GM21528 (cell line): Measurements from ENCODE around the gene FBXL17.

Experiments
- ATAC-seq: cut with Tn5 transposase; IDR thresholded peaks from one replicate; pipeline ENCODE4 v1.9.1; 2021; ENCODE audit warnings: mild to moderate bottlenecking, moderate library complexity; ENCODE audit not compliant: unreplicated experiment, low FRiP score

The FBXL17 gene

DNA sequence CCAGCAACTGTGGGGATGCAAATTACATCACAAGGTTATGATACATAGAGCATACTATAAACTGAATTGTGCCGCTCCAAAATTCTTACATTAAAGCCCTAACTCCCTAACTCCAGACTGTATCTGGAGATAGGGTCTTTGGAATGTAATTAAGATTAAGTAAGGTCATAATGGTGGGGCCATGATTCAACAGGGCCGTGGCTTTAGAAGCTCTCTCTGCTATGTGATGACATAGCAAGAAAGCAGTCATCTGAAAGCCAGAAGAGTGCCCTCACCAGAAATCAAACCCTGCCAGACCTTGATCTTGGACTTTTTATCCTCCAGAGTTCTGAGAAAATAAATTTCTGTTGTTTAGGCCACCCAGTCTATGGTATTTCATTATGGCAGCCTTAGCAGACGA lies 123.9 kb downstream of the FBXL17 start:
- ATAC-seq, result no peak

DNA sequence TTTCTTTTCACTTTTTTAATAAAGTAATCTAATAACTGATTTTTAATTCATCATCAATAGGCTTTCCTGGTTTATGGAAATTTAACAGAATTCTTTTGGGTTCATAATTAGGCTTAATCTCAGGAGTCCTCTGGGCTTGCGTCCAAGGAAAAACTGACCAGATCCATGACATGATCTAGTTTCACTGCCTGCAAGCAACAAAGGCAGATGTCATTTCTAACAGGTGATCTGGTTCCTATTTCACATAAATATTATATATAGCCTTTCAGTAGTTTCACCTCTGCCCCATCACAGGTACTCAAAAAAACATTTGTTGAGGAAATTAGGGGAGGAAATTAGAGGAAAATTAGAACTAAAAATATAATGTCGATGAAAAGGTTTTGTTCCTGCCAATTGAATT lies 126.4 kb downstream of the FBXL17 start:
- ATAC-seq, result no peak

DNA sequence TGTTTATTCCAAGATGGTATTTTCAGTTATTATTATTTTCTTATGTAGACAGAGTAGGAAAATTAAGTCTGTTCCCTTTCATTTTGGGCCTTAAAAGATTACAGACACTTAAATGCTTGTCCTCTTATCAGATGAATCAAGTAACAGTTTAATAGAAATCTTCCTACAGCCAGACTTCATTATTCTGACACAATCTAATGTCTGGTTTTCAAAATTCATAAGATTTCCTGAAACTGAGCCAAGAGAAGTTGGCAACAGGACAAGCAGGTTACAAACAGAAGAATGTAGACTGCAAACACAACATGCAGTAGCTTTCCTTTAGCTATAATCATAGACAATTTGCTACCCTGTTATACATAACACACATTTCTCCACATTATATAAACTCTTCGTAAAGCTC lies 130.5 kb downstream of the FBXL17 start:
- ATAC-seq, result no peak

DNA sequence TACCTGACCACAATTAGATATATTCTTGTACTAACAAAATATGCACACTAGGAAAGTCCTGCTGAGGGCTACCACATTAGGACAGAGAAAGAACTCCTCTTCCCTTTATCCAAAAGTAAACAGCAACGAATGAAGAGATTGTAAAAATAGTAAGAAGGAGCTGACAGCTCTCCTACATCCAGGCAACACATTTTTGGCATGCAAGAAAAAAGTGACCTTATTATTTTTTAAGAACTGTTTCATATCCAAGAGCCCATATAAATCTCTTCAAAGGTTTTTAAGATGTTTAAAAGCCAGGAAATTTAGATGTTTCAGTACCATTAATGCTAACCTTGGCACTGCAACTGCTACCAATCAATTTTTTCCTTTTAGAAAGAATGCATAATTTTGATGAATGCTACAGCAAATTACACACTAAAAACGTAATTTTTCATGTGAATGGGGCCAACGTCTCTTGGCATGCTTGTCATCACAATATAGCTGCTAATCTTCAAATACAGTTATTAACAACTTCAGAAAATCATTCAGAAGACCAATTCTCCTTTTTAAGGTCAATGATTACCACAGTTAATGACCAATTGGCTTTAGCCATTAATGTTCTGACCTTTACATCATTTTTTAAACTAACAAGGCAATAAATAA lies 132.0 kb downstream of the FBXL17 start:
- no peak for ATAC-seq

DNA sequence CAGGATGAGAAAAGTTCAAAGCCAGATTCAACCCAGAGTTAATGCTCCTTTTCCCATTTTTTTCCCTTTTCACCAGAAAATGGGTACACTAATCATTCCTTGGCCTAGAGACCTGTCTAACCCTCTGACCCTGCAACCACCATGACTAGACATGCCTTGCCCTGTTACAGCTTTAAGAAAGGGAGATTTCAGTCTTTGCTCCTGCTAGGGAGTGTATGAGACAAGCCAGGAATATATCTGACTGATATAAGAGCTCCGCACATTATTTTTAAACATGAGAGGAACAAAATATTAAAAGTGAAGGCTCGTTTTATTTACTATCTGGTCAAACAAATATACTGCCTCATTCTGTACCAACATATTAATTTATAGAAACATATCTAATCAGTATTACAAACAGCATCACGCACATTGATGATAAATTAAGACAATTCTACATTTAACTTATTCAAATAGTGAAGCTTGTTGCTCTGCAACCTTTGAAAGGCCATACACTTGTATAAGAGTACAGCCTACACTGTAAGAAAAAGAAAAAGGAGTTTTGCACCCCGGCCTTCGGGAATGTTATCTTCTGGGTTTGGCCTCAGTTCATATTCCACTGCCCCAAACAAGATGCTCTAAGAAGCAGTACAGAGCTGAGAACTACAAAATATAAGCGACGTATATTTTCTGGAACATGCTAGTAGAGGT lies 132.7 kb downstream of the FBXL17 start:
- no peak for ATAC-seq

DNA sequence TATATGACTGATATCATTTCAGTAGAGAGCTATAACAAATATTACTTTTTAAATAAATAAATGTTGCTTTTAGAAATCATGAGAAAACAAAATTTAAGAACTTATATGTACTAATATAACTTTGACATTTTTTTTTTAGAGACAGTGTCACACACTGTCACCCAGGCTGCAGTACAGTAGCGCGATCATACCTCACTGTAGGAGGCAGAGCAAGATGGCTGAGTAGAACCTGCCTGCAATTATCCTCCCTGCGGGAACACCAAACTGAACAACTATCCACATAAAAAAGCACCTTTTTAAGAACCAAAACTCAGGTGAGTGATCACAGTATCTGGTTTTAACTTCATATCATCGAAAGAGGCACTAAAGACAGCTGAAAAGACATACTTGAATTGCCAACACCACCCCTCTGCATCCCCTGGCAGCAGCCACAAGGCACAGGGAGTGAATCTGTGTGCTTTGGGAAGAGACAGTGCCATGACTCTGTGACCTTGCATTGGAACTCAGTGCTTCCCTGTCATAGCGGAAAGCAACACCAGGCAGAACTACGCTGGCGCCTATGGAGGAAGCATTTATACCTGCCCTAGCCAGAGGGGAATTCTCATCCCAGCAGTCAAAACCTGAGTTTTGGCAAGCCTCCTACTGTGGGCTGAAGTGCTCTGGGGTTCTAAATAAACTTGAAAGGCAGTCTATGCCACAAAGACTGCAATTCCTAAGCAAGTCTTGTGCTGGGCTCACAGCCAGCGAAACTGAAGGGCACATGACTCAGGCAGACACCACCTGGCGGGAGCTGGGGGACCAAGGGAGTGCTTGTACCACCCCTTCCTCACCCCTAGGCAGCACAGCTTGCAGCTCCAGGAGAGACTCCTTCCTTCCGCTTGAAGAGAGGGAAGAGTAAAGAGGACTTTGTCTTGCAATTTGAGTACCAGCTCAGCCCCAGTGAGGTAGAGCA lies 142.7 kb downstream of the FBXL17 start:
- ATAC-seq, result no peak

DNA sequence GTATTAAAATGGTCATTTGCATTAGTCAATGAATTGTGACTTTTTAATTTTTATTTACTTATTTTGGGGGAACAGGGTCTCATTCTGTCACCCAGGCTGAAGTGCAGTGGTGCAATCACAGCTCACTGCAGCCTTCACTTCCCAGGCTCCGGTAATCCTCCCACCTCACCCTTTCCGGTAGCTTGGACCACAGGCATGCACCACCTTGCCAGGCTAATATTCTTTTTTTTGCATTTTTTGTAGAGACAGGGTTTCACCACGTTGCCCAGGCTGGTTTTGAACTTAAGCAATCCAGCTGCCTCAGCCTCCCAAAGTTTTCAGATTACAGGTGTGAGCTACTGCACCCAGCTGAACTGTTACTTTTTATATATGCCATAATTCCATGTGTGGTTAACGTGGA lies 143.4 kb downstream of the FBXL17 start:
- ATAC-seq, result no peak

DNA sequence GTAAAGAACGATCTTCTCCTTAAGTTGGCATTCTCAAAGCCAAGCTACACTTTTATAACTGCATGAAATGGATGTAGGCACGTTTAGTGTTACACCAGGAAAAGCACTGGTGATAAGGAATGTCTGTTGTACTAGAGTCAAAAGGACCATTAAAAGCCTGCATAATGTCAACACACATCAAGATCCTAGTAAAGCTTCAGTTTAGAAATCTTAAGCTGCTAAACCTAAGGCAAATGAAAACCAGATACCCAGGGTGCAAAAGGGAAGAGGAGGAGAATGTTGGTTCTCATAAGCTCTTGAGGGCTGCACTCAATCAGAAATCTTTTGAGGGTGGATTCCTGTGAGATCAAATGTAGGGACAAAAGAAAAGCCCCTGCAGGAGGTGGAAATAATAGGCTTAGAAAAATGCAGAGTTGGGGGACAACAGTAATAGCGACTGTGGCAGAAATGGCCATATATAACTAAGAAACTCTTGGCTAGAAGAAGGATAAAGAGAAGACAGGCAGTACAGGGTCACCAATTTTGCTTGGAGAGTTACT lies 148.2 kb downstream of the FBXL17 start:
- ATAC-seq, result no peak

DNA sequence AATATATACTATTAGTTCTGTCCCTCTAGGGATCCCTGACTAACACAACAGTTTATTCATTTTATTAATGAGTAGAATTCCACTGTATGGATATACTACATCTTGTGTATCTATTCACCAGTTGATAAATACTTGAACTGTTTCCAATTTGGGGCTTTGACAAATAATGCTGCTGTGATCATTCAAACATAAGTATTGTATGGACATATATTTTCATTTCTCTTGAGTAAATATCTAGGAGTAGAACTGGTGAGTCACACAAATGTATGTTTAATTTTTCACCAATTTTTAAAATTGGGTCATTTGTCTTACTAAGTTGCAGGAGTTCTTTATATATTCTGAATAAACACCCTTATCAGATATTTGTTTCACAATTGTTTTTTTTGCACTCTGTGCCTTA lies 149.1 kb downstream of the FBXL17 start:
- ATAC-seq, result no peak

DNA sequence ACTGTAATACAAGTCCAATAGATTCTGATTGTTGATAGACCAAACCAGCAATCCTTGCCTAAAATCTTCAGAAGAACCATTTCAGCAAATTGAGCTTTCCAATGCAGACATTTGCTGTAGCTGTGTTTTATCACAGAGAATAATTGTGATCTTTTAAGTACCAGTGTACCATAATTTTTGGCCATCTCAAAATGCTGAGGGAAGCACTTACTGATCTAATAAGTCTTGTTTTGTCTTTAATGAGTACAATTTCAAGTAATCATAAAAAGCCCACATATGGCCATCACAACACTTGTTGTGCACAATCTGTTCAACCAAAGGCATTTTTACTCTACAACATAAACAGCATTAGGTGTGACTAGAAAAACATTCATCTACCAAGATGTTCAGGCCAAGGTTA lies 159.9 kb downstream of the FBXL17 start:
- ATAC-seq, result no peak

DNA sequence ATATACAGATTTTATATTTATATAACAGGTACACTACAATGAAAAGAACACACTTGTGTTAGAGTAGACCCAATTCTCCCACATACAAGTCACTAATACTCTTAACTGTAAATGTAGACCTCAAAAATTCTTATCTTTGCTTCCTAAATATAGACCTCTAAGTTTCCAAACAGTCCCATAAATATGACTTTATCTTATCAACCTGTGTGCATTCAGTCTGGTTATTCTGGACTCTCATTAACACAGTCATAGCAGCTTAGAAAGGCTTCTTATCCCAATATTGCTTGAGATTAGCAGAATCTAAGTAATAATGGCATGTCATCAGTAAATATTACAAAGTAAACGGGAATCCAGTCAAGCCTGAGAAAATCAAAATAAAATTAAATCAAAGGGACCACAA lies 161.1 kb downstream of the FBXL17 start:
- ATAC-seq, result no peak

DNA sequence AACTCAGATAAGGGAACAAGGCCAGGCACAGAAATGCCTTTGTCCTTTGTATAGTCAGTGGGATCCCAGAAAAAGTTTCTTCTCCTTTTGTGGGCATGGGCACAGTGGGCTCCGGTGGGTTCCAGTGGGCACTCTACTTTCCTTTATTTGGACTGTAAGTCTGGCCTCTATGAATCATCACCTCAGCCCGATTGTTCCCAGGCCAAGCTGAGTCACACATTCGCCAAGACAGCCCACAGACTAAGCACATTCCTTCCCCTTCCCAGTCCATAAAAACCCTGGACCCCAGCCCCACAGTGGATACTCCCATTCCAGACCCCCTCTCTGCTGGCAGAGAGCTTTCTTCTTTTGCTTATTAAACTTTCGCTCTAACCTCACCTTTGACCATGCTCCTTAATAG lies 165.0 kb downstream of the FBXL17 start:
- no peak for ATAC-seq

DNA sequence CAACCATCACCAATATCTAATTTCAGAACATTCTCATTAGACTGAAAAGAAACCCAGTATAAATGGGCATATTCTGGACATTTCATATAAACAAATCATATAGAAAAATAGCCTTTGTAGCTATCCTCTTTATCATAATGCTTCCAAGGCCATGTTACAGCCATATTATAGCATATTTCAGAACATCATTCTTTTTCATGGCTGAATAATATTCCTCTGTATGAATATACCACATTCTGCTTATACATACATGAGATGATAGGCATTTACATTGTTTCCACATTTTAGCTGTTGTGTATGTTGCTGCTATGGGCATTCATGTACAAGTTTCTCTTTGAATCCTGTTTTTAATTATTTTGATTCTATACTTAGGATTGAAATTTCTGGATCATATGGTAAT lies 167.0 kb downstream of the FBXL17 start:
- no peak for ATAC-seq

DNA sequence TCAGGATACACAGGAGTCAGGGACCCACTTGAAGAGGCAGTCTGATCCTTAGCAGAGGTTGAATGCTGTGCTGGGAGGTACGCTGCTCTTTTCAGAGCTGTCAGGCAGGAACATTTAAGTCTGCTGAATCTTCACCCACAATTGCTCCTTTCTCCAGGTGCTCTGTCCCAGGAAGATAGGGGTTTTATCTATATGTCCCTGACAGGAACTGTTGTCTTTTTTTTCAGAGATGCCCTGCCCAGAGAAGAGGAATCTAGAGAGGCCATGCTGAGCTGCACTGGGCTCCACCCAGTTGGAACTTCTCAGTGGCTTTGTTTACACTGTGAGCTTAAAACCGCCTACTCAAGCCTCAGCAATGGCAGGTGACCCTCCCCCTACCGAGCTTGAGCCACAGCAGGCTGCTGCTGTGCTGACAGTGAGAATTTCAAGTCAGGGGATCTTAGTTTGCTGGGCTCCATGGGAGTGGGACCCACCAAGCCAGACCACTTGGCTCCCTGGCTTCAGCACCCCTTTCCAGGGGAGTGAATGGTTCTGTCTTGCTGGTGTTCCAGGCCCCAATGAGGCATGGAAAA lies 169.0 kb downstream of the FBXL17 start:
- ATAC-seq, result no peak

DNA sequence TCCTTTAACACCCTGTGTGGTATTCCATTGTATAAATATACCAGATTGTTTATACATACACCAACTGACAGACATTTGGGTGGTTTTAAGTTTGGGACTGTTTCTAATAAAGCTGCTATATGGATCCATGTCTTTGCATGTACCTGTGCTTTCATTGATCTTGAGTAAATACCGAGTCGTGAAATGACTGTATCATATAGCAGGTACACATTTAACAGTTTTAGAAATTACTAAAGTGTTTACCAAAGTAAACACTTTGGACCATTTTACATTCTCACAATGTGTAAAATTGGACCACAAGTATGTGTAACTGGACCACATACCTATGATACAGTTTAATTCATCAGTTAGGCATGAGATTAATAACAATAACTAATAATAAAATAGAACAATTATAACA lies 175.2 kb downstream of the FBXL17 start:
- no peak for ATAC-seq

DNA sequence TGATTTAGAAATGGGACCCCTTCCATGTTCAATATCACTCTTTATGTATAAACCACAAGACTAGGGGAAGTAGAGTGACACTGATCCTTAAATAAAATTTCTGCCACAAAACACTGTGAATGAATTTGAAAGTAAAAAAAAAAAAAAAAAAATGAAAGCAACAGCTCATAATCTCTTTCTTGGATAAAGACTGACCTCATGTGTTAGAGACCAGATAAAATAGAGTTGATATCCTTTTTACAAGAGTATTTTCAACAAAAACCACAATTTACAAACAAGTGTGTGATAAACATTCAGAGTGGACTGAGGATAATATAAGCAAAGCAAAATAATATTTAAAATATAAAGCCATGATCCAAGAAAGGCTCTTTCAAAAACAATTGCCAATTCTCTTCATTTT lies 180.2 kb downstream of the FBXL17 start:
- ATAC-seq, result no peak

DNA sequence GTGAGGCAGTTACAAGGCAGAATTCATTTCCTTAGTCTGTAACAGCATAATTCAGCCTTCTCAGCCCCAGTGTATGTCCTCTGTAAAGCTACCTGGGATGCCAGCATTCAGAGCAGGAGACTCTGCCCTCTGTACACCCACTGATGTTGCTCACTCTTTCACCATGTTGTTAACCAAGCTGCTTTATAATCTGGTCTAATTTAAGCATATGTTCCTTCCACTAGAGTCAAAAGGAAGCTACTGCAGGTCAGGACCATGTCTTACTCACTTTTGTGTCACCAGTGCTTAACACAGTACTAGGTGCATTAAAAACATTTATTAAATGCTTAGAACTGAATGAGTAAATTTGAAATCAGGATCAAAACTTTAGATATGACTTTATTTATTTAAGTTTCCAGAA lies 185.6 kb downstream of the FBXL17 start:
- no peak for ATAC-seq

DNA sequence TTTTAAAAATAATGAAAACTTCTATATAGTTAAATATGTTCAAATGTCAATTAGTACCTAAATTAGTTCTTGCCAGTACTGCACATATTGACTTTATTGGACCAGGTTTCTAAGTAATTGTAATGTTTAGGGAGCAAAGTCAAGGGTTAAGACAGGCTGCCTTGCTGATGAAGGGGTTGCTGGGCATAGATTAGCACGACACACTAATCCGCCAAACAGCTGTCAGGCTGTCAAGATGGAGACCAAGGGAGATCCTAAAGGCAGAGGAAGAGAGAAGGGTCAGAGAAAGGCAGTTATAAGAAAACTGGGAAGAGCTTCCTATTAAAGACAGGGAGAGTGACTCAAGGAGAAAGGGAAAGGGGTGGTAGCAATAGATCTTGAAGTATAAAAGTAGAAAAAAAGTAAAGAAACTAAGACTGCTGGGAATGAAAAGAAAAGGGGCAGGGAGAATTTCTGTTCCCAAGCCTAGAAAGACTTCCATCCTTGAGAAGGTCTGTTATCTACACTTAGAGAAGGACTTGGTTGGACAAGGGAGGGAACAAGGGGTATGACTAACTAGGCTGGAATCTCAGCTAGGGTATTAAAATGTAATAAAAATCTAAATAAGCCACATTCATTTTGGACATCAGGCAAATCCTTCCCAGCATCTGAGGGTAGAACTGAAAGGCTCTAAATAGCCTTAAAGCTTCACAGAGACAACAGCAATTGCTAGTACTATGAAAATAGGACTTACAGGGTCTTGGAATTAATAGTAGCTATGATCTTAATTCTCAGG lies 188.7 kb downstream of the FBXL17 start:
- no peak for ATAC-seq

DNA sequence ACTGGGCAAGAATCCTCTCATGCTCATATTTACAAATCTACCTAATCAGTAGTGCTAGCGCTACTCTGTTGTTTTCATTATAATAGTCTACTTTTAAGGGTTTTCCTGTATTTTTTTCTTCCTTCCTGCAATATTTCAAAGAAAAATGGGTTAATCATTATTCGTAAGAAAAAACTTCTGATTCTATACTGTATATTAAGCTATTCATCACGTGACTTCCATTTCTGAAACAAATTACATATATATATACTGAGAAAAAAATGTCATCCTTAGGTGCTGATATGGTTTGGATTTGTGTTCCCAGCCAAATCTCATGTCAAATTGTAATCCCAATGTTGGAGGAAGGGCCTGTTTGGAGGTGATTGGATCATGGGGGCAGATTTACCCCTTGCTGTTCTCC lies 197.0 kb downstream of the FBXL17 start:
- no peak for ATAC-seq

DNA sequence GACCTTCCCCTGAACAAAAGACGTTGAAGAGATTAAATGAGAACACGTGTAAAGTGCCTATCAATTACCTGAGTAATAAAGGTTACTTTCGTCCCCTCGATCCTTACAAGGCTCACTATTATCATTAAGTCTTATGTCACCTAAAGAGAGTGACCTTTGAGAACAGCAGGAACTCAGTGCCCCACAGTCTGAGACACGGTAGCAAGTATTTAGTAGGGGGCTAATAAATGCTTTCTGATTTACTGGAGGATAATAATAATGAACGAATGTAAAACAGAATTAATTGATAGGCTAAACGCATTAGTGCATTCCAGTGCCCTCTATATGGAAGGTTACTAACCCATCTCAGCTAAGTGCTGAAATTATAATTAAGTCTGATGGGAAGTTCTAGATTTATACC lies 199.9 kb downstream of the FBXL17 start:
- no peak for ATAC-seq
